Gastrocnemius medialis (tissue), 4 donors: ENCODE results near the gene PRCC. TPM values are rescaled to one million over a fixed set of nuclear protein-coding genes. Genes with fewer than 3 reads are reported as not detected.

ENCODE experiments used
- ATAC-seq, 2 donors: fragments of 150-250 bp; one replicate each; pipeline ENCODE4 v1.9.1; 2016
- DNase-seq, 2 donors: peaks; one replicate each; pipeline ENCODE4 v3.0.0-alpha.2; 2019
- H3K27ac ChIP-seq, 4 donors: fragments of 200-600 bp; sonication (generic); 1 replicate in 1 of 4; 2 replicates in 3 of 4; pipeline ENCODE4 v1.5.1; 2016 to 2018; ENCODE audit warnings: mild to moderate bottlenecking in 2 of 4, moderate library complexity in 1 of 4
- H3K27me3 ChIP-seq, 3 donors: fragments of 200-600 bp; sonication (generic) in 2 of 3; 1 replicate in 1 of 3; 2 replicates in 2 of 3; pipeline versions ENCODE4 v1.5.1 to v1.6.0; 2016 to 2019; ENCODE audit warnings: mild to moderate bottlenecking in 1 of 3, moderate library complexity in 1 of 3
- H3K36me3 ChIP-seq, 2 donors: fragments of 200-600 bp; sonication (generic) in 1 of 2; one replicate each; pipeline ENCODE4 v1.5.1; 2017 to 2018
- H3K4me1 ChIP-seq, 2 donors: fragments of 200-600 bp; sonication (generic) in 1 of 2; one replicate each; pipeline ENCODE4 v1.5.1; 2016 to 2017; ENCODE audit warnings: mild to moderate bottlenecking in 2 of 2
- H3K4me3 ChIP-seq, 4 donors: fragments of 200-600 bp; sonication (generic) in 3 of 4; 1 replicate in 1 of 4; 2 replicates in 3 of 4; pipeline ENCODE4 v1.5.1; 2016 to 2019; ENCODE audit warnings: mild to moderate bottlenecking in 2 of 4
- H3K9me3 ChIP-seq, 3 donors: fragments of 200-600 bp; sonication (generic) in 2 of 3; 1 replicate in 1 of 3; 2 replicates in 2 of 3; pipeline ENCODE4 v1.5.1; 2016 to 2019
- POLR2A ChIP-seq, 2 donors: fragments of 450-650 bp; IDR thresholded peaks; one replicate each; pipeline ENCODE4 v1.6.1; 2017; ENCODE audit warnings: antibody characterized with exemption in 2 of 2, mild to moderate bottlenecking in 2 of 2, moderate library complexity in 2 of 2
- in situ Hi-C, 4 donors: fragments of 200-750 bp; cut with MboI; loops; one replicate each; pipeline versions ENCODE4 v1.15.0 to v1.8.0; 2017; ENCODE audit warnings: low sequenced_read_pairs in 4 of 4
- intact Hi-C: fragments of 100-400 bp; cut with DNase I; formaldehyde crosslinking; loops from one replicate; pipeline ENCODE4 v1.15.1; 2023; ENCODE audit warnings: low total_unique reads
- total RNA-seq, 4 donors: library from RNA; depleted of rRNA; stranded (reverse); fragments of >200 nt; gene quantifications; one replicate each; pipeline versions ENCODE4 v1.1.0 to v1.2.3, GENCODE V29; 2016
- TF ChIP-seq, protein P1 (sequence below), 5 experiments: fragments of 450-650 bp in 3 of 5; fragments of 200-600 bp in 2 of 5; sonication (generic) in 2 of 5; IDR thresholded peaks in 4 of 5; conservative IDR thresholded peaks in 1 of 5; 1 replicate in 4 of 5; 2 replicates in 1 of 5; pipeline ENCODE4 v1.5.1; 2016 to 2019; ENCODE audit warnings: antibody characterized with exemption in 5 of 5, mild to moderate bottlenecking in 3 of 5, moderate library complexity in 3 of 5

The PRCC gene
- total RNA-seq, 4 donors from 2014 or later: 42.8 to 62.3 (median 46.5) TPM

DNA sequence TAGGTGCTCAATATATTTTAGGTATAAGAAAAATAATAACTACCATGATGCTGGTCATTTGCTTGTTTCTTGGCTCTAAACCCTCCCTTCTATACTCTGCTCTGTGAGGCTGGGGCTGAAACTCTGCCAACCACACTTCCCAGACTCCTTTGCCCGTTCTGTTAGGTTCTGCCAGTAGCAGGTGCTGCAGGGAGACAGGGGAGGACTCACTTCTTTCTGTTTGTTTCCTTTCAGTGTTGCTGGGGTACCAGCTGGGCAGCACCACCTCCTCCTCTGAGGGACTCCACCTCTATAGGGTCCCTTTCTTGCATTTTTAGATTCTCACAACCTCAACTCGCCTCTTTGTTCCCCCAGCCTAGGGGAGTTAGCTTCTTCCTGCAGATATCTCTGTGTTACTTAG, 66.3 kb downstream of the PRCC start:
- Histone ChIP-seq H3K27ac (no peak overlapping the region), H3K4me3 (no peak overlapping the region), H3K27me3 (peaks cover 0 to 5% (median 0%) of the 10 kb centered on the region in 3 donors), H3K36me3 (no peaks in the 10 kb centered on the region), H3K9me3 (no peaks in the 10 kb centered on the region), H3K4me1 (no peaks in the 10 kb centered on the region)
- DNase-seq (no peak), ATAC-seq (no peak)
- intact Hi-C loops: no loop called here
- in situ Hi-C loops: no loop called here
- TF ChIP-seq, protein P1, sequence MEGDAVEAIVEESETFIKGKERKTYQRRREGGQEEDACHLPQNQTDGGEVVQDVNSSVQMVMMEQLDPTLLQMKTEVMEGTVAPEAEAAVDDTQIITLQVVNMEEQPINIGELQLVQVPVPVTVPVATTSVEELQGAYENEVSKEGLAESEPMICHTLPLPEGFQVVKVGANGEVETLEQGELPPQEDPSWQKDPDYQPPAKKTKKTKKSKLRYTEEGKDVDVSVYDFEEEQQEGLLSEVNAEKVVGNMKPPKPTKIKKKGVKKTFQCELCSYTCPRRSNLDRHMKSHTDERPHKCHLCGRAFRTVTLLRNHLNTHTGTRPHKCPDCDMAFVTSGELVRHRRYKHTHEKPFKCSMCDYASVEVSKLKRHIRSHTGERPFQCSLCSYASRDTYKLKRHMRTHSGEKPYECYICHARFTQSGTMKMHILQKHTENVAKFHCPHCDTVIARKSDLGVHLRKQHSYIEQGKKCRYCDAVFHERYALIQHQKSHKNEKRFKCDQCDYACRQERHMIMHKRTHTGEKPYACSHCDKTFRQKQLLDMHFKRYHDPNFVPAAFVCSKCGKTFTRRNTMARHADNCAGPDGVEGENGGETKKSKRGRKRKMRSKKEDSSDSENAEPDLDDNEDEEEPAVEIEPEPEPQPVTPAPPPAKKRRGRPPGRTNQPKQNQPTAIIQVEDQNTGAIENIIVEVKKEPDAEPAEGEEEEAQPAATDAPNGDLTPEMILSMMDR (IDR thresholded peaks at IDR 0.05 in 4 of 5, conservative IDR thresholded peaks at IDR 0.05 in 1 of 5): no peak
- no peak for TF ChIP-seq POLR2A (IDR thresholded peaks at IDR 0.05)

DNA sequence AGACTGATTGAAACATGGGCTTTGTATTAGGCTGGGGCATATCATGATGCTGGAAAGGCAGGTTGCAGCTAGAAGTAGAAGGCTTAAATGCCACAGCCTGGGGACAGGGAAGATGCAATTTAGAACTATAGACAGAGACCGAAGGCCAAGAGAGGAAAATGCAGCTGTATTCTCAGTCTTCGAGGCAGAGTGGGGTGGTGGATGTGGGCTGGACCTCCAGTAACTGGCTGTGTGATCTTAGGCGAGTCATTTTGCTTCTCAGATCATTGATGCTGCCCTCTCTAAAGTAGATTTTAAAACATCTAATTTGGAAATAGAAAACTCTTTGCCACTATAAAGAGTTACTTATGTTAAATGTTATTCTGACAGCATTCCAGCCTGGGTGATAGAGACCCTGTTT, 67.0 kb downstream of the PRCC start:
- intact Hi-C loops (no loop called here), in situ Hi-C loops (no loop called here)
- Histone ChIP-seq H3K4me3 (no peak overlapping the region), H3K4me1 (no peaks in the 10 kb centered on the region), H3K9me3 (no peaks in the 10 kb centered on the region), H3K27ac (no peak overlapping the region), H3K27me3 (peaks cover 0 to 7% (median 0%) of the 10 kb centered on the region in 3 donors), H3K36me3 (no peaks in the 10 kb centered on the region)
- DNase-seq: no peak
- TF ChIP-seq, protein P1 (IDR thresholded peaks at IDR 0.05 in 4 of 5, conservative IDR thresholded peaks at IDR 0.05 in 1 of 5): no peak
- TF ChIP-seq POLR2A (IDR thresholded peaks at IDR 0.05): no peak
- no peak for ATAC-seq

DNA sequence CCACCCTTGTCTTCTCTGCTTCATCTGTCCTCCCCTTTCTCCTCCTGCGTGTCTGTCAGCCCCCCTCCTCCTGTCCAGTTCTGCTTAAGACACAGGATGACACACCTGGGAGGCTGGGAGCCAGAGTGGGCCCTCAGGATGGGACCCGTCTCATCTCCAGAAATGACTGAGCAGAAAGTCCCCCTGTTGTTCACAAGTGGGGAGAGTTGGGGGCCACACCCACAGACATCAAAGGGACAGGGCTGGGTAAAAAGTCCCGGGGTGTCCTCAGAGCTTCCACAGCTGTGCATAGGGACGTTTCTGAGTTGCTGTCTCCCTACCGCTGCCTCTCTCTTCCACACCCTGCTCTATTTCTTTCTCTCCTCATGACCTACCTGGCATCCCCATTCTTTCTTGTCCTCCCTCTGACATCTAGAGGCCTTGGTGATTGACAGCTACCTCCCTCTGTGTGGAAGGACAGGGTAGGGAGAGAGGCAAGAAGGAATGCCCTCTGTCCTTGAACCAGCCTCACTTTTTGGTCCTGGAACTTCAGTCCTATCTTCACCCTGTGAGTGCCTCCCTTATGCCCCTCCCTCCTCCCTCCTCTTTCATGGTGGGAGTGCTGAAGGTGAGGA, 68.8 kb downstream of the PRCC start:
- Histone ChIP-seq H3K4me3 (no peak overlapping the region), H3K9me3 (no peaks in the 10 kb centered on the region), H3K36me3 (no peaks in the 10 kb centered on the region), H3K27ac (no peak overlapping the region), H3K4me1 (no peaks in the 10 kb centered on the region), H3K27me3 (peaks cover 0 to 7% (median 0%) of the 10 kb centered on the region in 3 donors)
- in situ Hi-C loops (no loop called here), intact Hi-C loops (loop anchor here (5.0 kb wide), 1 partner anchor 56 kb away; the partner anchor contains the start of gene PEAR1)
- ATAC-seq (no peak), DNase-seq (no peak)
- no peak for TF ChIP-seq POLR2A (IDR thresholded peaks at IDR 0.05)
- TF ChIP-seq, protein P1 (IDR thresholded peaks at IDR 0.05 in 4 of 5, conservative IDR thresholded peaks at IDR 0.05 in 1 of 5): no peak

DNA sequence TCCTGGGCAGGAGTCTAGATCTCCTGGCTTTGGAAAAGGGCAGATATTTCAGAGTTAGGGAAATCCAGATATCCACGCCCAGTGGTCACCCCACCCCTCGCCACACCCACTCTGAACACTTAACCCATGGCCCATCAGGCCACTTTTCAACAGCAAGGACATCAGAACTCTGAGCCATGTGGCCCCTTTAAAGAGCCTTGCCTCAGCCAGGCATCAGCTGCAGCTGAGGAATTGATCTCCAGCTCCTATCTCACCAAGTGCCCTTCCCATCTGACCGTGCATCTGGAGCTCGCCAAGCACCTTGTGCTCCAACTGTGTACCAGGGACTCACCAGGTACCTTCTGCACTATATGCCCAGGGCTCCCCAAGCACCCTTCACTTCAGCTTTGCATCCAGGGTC, 69.6 kb downstream of the PRCC start:
- DNase-seq: no peak
- ATAC-seq: no peak
- Histone ChIP-seq H3K27me3 (peaks cover 0 to 7% (median 0%) of the 10 kb centered on the region in 3 donors), H3K9me3 (no peaks in the 10 kb centered on the region), H3K4me1 (no peaks in the 10 kb centered on the region), H3K27ac (no peak overlapping the region), H3K36me3 (no peaks in the 10 kb centered on the region), H3K4me3 (no peak overlapping the region)
- TF ChIP-seq POLR2A (IDR thresholded peaks at IDR 0.05): no peak
- TF ChIP-seq, protein P1 (IDR thresholded peaks at IDR 0.05 in 4 of 5, conservative IDR thresholded peaks at IDR 0.05 in 1 of 5): no peak
- intact Hi-C loops (loop anchor here (5.0 kb wide), 1 partner anchor 55 kb away; the partner anchor contains the start of gene PEAR1), in situ Hi-C loops (no loop called here)
